Gastrocnemius medialis (tissue), 4 donors: ENCODE measurements around the gene NDUFS6. TPM values are rescaled to one million over a fixed set of nuclear protein-coding genes. Genes with fewer than 3 reads are reported as not detected.
A peak's percentile ranks its signal among the peaks of the same experiment; 100 is the strongest.

Source experiments
- ATAC-seq, 2 donors: fragments of 150-250 bp; one replicate each; pipeline ENCODE4 v1.9.1; 2016
- DNase-seq, 2 donors: peaks; one replicate each; pipeline ENCODE4 v3.0.0-alpha.2; 2019
- H3K27ac ChIP-seq, 4 donors: fragments of 200-600 bp; sonication (generic); 1 replicate in 1 of 4; 2 replicates in 3 of 4; pipeline ENCODE4 v1.5.1; 2016 to 2018; ENCODE audit warnings: mild to moderate bottlenecking in 2 of 4, moderate library complexity in 1 of 4
- H3K27me3 ChIP-seq, 3 donors: fragments of 200-600 bp; sonication (generic) in 2 of 3; 1 replicate in 1 of 3; 2 replicates in 2 of 3; pipeline versions ENCODE4 v1.5.1 to v1.6.0; 2016 to 2019; ENCODE audit warnings: mild to moderate bottlenecking in 1 of 3, moderate library complexity in 1 of 3
- H3K36me3 ChIP-seq, 2 donors: fragments of 200-600 bp; sonication (generic) in 1 of 2; one replicate each; pipeline ENCODE4 v1.5.1; 2017 to 2018
- H3K4me1 ChIP-seq, 2 donors: fragments of 200-600 bp; sonication (generic) in 1 of 2; one replicate each; pipeline ENCODE4 v1.5.1; 2016 to 2017; ENCODE audit warnings: mild to moderate bottlenecking in 2 of 2
- H3K4me3 ChIP-seq, 4 donors: fragments of 200-600 bp; sonication (generic) in 3 of 4; 1 replicate in 1 of 4; 2 replicates in 3 of 4; pipeline ENCODE4 v1.5.1; 2016 to 2019; ENCODE audit warnings: mild to moderate bottlenecking in 2 of 4
- H3K9me3 ChIP-seq, 3 donors: fragments of 200-600 bp; sonication (generic) in 2 of 3; 1 replicate in 1 of 3; 2 replicates in 2 of 3; pipeline ENCODE4 v1.5.1; 2016 to 2019
- POLR2A ChIP-seq, 2 donors: fragments of 450-650 bp; IDR thresholded peaks; one replicate each; pipeline ENCODE4 v1.6.1; 2017; ENCODE audit warnings: antibody characterized with exemption in 2 of 2, mild to moderate bottlenecking in 2 of 2, moderate library complexity in 2 of 2
- in situ Hi-C, 4 donors: fragments of 200-750 bp; cut with MboI; loops; one replicate each; pipeline versions ENCODE4 v1.15.0 to v1.8.0; 2017; ENCODE audit warnings: low sequenced_read_pairs in 4 of 4
- intact Hi-C: fragments of 100-400 bp; cut with DNase I; formaldehyde crosslinking; loops from one replicate; pipeline ENCODE4 v1.15.1; 2023; ENCODE audit warnings: low total_unique reads
- total RNA-seq, 4 donors: library from RNA; depleted of rRNA; stranded (reverse); fragments of >200 nt; gene quantifications; one replicate each; pipeline versions ENCODE4 v1.1.0 to v1.2.3, GENCODE V29; 2016
- TF ChIP-seq, protein P1 (sequence below), 5 experiments: fragments of 450-650 bp in 3 of 5; fragments of 200-600 bp in 2 of 5; sonication (generic) in 2 of 5; IDR thresholded peaks in 4 of 5; conservative IDR thresholded peaks in 1 of 5; 1 replicate in 4 of 5; 2 replicates in 1 of 5; pipeline ENCODE4 v1.5.1; 2016 to 2019; ENCODE audit warnings: antibody characterized with exemption in 5 of 5, mild to moderate bottlenecking in 3 of 5, moderate library complexity in 3 of 5

NDUFS6 gene
- total RNA-seq, 4 donors from 2014 or later = 70.8 to 135 (median 106) TPM

DNA sequence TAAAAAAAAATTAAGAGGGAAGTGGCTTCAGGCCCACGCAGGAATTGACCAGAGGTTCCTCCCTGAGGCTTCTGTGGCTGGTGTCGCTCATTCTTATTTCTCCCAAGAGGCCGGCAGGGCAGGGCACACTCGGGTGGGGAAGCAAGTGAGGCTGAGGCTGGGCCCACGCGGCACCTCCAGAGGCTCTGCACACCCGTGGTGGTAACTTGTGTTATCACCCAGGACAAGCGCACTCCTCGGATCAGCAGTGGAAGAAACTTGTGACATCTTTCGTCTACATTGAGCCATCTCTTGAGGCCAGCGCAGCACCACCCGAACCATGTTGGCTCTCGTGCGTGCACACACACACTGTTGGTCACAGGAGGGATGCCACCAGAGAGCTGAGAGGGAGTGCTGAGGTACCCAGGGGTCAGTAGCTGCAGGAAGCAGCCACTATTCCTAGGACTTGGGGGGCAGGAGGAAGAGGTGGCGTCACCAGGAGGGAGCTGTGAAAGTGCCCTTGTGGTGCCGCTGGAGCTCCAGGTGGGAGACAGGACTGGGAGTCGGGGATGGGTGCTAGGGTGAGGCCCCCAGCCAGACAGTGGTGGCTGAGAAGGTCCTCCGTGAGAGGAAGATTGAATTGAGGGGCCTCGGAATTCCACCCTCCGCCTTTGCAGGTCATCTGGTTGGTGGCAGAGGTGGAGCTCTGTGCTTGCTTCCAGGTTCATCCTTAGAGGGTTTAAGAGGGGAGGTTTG is 6.4 kb downstream of the NDUFS6 start:
- TF ChIP-seq, protein P1, sequence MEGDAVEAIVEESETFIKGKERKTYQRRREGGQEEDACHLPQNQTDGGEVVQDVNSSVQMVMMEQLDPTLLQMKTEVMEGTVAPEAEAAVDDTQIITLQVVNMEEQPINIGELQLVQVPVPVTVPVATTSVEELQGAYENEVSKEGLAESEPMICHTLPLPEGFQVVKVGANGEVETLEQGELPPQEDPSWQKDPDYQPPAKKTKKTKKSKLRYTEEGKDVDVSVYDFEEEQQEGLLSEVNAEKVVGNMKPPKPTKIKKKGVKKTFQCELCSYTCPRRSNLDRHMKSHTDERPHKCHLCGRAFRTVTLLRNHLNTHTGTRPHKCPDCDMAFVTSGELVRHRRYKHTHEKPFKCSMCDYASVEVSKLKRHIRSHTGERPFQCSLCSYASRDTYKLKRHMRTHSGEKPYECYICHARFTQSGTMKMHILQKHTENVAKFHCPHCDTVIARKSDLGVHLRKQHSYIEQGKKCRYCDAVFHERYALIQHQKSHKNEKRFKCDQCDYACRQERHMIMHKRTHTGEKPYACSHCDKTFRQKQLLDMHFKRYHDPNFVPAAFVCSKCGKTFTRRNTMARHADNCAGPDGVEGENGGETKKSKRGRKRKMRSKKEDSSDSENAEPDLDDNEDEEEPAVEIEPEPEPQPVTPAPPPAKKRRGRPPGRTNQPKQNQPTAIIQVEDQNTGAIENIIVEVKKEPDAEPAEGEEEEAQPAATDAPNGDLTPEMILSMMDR (IDR thresholded peaks at IDR 0.05 in 4 of 5, conservative IDR thresholded peaks at IDR 0.05 in 1 of 5) = no peak
- TF ChIP-seq POLR2A (IDR thresholded peaks at IDR 0.05) = no peak
- H3K4me3 ChIP-seq = no peak overlapping the region
- peaks cover 21 to 33% of the 10 kb centered on the region in 2 donors for H3K4me1 ChIP-seq
- intact Hi-C loops (no loop called here), in situ Hi-C loops (no loop called here)
- H3K9me3 ChIP-seq = no peaks in the 10 kb centered on the region
- ATAC-seq (no peak), DNase-seq (no peak)
- H3K36me3 ChIP-seq = peaks cover 0 to 82% of the 10 kb centered on the region in 2 donors
- H3K27me3 ChIP-seq = no peaks in the 10 kb centered on the region
- no peak overlapping the region for H3K27ac ChIP-seq

GRCh38 chr5:1808439-1808838 is 7.2 kb downstream of the NDUFS6 start:
- Histone ChIP-seq H3K4me1 (peaks cover 20 to 25% of the 10 kb centered on the region in 2 donors), H3K27me3 (no peaks in the 10 kb centered on the region), H3K36me3 (peaks cover 0 to 76% of the 10 kb centered on the region in 2 donors), H3K27ac (no peak overlapping the region), H3K9me3 (no peaks in the 10 kb centered on the region), H3K4me3 (no peak overlapping the region)
- in situ Hi-C loops = no loop called here
- DNase-seq = no peak
- intact Hi-C loops = no loop called here
- no peak for ATAC-seq
- no peak for TF ChIP-seq POLR2A (IDR thresholded peaks at IDR 0.05)
- TF ChIP-seq, protein P1 (IDR thresholded peaks at IDR 0.05 in 4 of 5, conservative IDR thresholded peaks at IDR 0.05 in 1 of 5) = no peak

DNA sequence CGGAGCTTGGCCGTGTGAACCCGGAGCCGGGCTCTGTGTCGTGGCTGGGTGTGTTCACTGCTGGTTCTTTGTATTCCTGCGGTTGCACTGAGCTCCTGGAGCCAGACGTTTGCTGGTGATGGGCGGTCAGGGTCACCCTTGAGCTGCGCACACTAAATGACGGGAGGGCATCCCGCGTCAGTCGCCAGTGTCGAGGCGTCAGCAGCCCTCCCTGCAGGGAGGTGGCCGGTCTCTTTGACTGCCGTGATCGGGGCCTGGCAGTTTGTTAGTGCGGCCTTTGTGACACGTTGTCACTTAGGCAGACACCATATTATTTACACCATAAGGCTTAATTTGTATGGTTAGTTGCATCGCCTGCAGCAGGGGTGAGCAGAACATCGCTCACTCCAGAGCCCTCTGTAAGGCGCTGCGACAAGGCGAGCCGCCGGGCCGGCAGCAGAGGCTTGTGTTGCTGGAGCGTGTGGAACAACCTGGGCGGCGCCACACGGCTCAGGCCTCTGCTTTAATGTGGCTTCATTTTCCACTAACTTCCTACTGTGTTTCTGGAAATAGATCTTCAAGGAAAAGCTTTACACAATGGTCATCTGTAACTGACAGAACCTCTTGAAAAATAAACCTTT is 8.3 kb downstream of the NDUFS6 start:
- Histone ChIP-seq H3K27me3 (no peaks in the 10 kb centered on the region), H3K4me1 (peaks cover 20 to 25% of the 10 kb centered on the region in 2 donors), H3K36me3 (peaks cover 0 to 76% of the 10 kb centered on the region in 2 donors), H3K9me3 (no peaks in the 10 kb centered on the region), H3K27ac (peak overlapping the region in 1 of 4 donors; percentile 62), H3K4me3 (no peak overlapping the region)
- in situ Hi-C loops (no loop called here), intact Hi-C loops (no loop called here)
- DNase-seq (no peak), ATAC-seq (no peak)
- TF ChIP-seq, protein P1 (IDR thresholded peaks at IDR 0.05 in 4 of 5, conservative IDR thresholded peaks at IDR 0.05 in 1 of 5) = no peak
- TF ChIP-seq POLR2A (IDR thresholded peaks at IDR 0.05) = no peak

DNA sequence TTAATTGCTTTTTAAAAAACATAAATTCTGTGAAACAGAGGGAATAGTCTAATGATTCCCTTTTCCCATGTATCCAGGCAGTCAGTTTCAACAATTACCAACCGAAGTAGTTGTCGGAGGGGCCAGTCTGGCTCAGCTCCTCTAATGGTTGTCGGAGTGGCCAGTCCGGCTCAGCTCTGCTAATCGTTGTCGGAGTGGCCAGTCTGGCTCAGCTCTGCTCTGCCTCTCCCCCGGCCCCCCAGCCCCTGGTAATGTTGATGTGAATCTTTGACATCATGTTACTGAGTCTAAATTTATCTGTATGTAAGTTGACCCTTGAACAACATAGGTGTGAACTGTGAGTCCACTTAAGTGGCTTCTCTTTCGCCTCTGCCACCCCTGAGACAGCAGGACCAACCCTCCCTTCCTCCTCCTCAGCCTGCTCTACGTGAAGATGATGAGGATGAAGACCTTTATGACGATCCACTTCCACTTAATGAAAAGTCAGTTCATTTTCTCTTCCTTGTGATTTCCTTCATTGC is 9.4 kb downstream of the NDUFS6 start:
- ATAC-seq (peak; percentile 68 to 82), DNase-seq (no peak)
- Histone ChIP-seq H3K27ac (peak overlapping the region; percentile 61 to 66 (median 64)), H3K9me3 (no peaks in the 10 kb centered on the region), H3K27me3 (no peaks in the 10 kb centered on the region), H3K4me3 (no peak overlapping the region), H3K4me1 (peaks cover 13 to 25% of the 10 kb centered on the region in 2 donors), H3K36me3 (peaks cover 0 to 76% of the 10 kb centered on the region in 2 donors)
- intact Hi-C loops = no loop called here
- TF ChIP-seq, protein P1 (IDR thresholded peaks at IDR 0.05 in 4 of 5, conservative IDR thresholded peaks at IDR 0.05 in 1 of 5) = no peak
- no peak for TF ChIP-seq POLR2A (IDR thresholded peaks at IDR 0.05)
- in situ Hi-C loops = no loop called here
